ENCODE results near the gene MYOM3.

The MYOM3 gene

GRCh38 chr1:24108334-24109165, 3.4 kb downstream of the MYOM3 start:
- no peak overlapping the region for H2AFZ ChIP-seq (ENCODE audit: insufficient read depth, low read length, poor library complexity)
- peak in 1 of 2 donors; percentile 59 for DNase-seq
- H3K14ac ChIP-seq (ENCODE audit: low read length): peak overlapping the region; percentile 34
- no peaks in the 10 kb centered on the region for H3K36me3 ChIP-seq (ENCODE audit: control insufficient read depth in 1 of 2, insufficient read depth in 2 of 2, low read length in 2 of 2)
- peak overlapping the region; percentile 46 for H2BK12ac ChIP-seq (ENCODE audit: low read length)
- no peak overlapping the region for H2BK5ac ChIP-seq (ENCODE audit: low read depth, low read length, poor library complexity)
- no peak overlapping the region for H3K4ac ChIP-seq (ENCODE audit: low read depth, low read length)
- H3K9ac ChIP-seq (ENCODE audit: low read length): no peak overlapping the region
- H4K12ac ChIP-seq (ENCODE audit: low read depth, low read length): no peak overlapping the region
- no CpG with 5 or more reads among the region's 22 CpGs for WGBS (ENCODE audit: extremely low coverage, insufficient coverage, insufficient read length)
- H3K79me2 ChIP-seq (ENCODE audit: control insufficient read depth, insufficient read depth, low read length, poor library complexity): no peaks in the 10 kb centered on the region
- H4K91ac ChIP-seq (ENCODE audit: low read depth, low read length): peak overlapping the region; percentile 59
- no peak overlapping the region for H2BK120ac ChIP-seq (ENCODE audit: insufficient read depth, low read length, poor library complexity)
- peak overlapping the region; percentile 2 for H2AK5ac ChIP-seq (ENCODE audit: low read length)
- no peak overlapping the region for H3K4me3 ChIP-seq (ENCODE audit: low read depth, low read length)
- H3K18ac ChIP-seq (ENCODE audit: low read length): no peak overlapping the region
- H3K23ac ChIP-seq (ENCODE audit: low read length): no peak overlapping the region
- peaks cover 2% of the 10 kb centered on the region for H3K79me1 ChIP-seq (ENCODE audit: low read length)
- H3K4me2 ChIP-seq (ENCODE audit: low read length): no peak overlapping the region
- H3K27me3 ChIP-seq (ENCODE audit: insufficient read depth, low read length): no peaks in the 10 kb centered on the region
- H3K9me3 ChIP-seq (ENCODE audit: insufficient read depth, low read depth, low read length): peaks cover 4% of the 10 kb centered on the region
- no peak overlapping the region for H3K27ac ChIP-seq (ENCODE audit: low read depth, low read length)
- H4K8ac ChIP-seq (ENCODE audit: low read depth, low read length): peak overlapping the region; percentile 19
- peaks cover 3 to 11% of the 10 kb centered on the region in 2 experiments for H3K4me1 ChIP-seq (ENCODE audit: control insufficient read depth in 1 of 2, insufficient read depth in 2 of 2, low read length in 2 of 2)

GRCh38 chr1:24107462-24108138, 4.3 kb downstream of the MYOM3 start:
- Histone ChIP-seq H2BK5ac (ENCODE audit: low read depth, low read length, poor library complexity) (no peak overlapping the region), H3K4me3 (ENCODE audit: low read depth, low read length) (no peak overlapping the region), H3K23ac (ENCODE audit: low read length) (no peak overlapping the region), H3K14ac (ENCODE audit: low read length) (no peak overlapping the region), H3K36me3 (ENCODE audit: control insufficient read depth in 1 of 2, insufficient read depth in 2 of 2, low read length in 2 of 2) (no peaks in the 10 kb centered on the region), H3K4ac (ENCODE audit: low read depth, low read length) (no peak overlapping the region), H3K27me3 (ENCODE audit: insufficient read depth, low read length) (no peaks in the 10 kb centered on the region), H3K9ac (ENCODE audit: low read length) (no peak overlapping the region), H3K9me3 (ENCODE audit: insufficient read depth, low read depth, low read length) (peaks cover 4% of the 10 kb centered on the region), H3K79me2 (ENCODE audit: control insufficient read depth, insufficient read depth, low read length, poor library complexity) (no peaks in the 10 kb centered on the region), H2BK12ac (ENCODE audit: low read length) (no peak overlapping the region), H3K79me1 (ENCODE audit: low read length) (peaks cover 2% of the 10 kb centered on the region), H2BK120ac (ENCODE audit: insufficient read depth, low read length, poor library complexity) (no peak overlapping the region), H2AK5ac (ENCODE audit: low read length) (no peak overlapping the region), H4K91ac (ENCODE audit: low read depth, low read length) (peak overlapping the region; percentile 59), H4K12ac (ENCODE audit: low read depth, low read length) (no peak overlapping the region), H3K18ac (ENCODE audit: low read length) (no peak overlapping the region), H3K4me2 (ENCODE audit: low read length) (no peak overlapping the region), H3K27ac (ENCODE audit: low read depth, low read length) (no peak overlapping the region), H3K4me1 (ENCODE audit: control insufficient read depth in 1 of 2, insufficient read depth in 2 of 2, low read length in 2 of 2) (peaks cover 3 to 11% of the 10 kb centered on the region in 2 experiments), H2AFZ (ENCODE audit: insufficient read depth, low read length, poor library complexity) (no peak overlapping the region), H4K8ac (ENCODE audit: low read depth, low read length) (peak overlapping the region; percentile 1)
- no peak for DNase-seq
- WGBS (ENCODE audit: extremely low coverage, insufficient coverage, insufficient read length): no CpG with 5 or more reads among the region's 18 CpGs

GRCh38 chr1:24105368-24106160, 6.4 kb downstream of the MYOM3 start:
- no CpG with 5 or more reads among the region's 19 CpGs for WGBS (ENCODE audit: extremely low coverage, insufficient coverage, insufficient read length)
- Histone ChIP-seq H3K14ac (ENCODE audit: low read length) (no peak overlapping the region), H3K4me3 (ENCODE audit: low read depth, low read length) (no peak overlapping the region)

GRCh38 chr1:24104854-24105253, 7.1 kb downstream of the MYOM3 start:
- DNase-seq: no peak
- Histone ChIP-seq H3K27me3 (ENCODE audit: insufficient read depth, low read length) (no peaks in the 10 kb centered on the region), H3K4ac (ENCODE audit: low read depth, low read length) (no peak overlapping the region), H2AK5ac (ENCODE audit: low read length) (no peak overlapping the region), H2BK5ac (ENCODE audit: low read depth, low read length, poor library complexity) (no peak overlapping the region), H3K23ac (ENCODE audit: low read length) (no peak overlapping the region), H2AFZ (ENCODE audit: insufficient read depth, low read length, poor library complexity) (no peak overlapping the region), H3K79me1 (ENCODE audit: low read length) (peaks cover 2% of the 10 kb centered on the region), H4K91ac (ENCODE audit: low read depth, low read length) (no peak overlapping the region), H3K9me3 (ENCODE audit: insufficient read depth, low read depth, low read length) (no peaks in the 10 kb centered on the region), H4K12ac (ENCODE audit: low read depth, low read length) (no peak overlapping the region), H3K27ac (ENCODE audit: low read depth, low read length) (no peak overlapping the region), H3K4me3 (ENCODE audit: low read depth, low read length) (no peak overlapping the region), H3K14ac (ENCODE audit: low read length) (no peak overlapping the region), H3K36me3 (ENCODE audit: control insufficient read depth in 1 of 2, insufficient read depth in 2 of 2, low read length in 2 of 2) (no peaks in the 10 kb centered on the region), H4K8ac (ENCODE audit: low read depth, low read length) (no peak overlapping the region), H3K4me2 (ENCODE audit: low read length) (no peak overlapping the region), H3K9ac (ENCODE audit: low read length) (no peak overlapping the region), H2BK12ac (ENCODE audit: low read length) (no peak overlapping the region), H3K4me1 (ENCODE audit: control insufficient read depth in 1 of 2, insufficient read depth in 2 of 2, low read length in 2 of 2) (peaks cover 3 to 11% of the 10 kb centered on the region in 2 experiments), H2BK120ac (ENCODE audit: insufficient read depth, low read length, poor library complexity) (no peak overlapping the region), H3K79me2 (ENCODE audit: control insufficient read depth, insufficient read depth, low read length, poor library complexity) (no peaks in the 10 kb centered on the region), H3K18ac (ENCODE audit: low read length) (no peak overlapping the region)
- WGBS (ENCODE audit: extremely low coverage, insufficient coverage, insufficient read length): no CpG with 5 or more reads among the region's 7 CpGs

More at GRCh38 chr1:24105368-24106160, 6.4 kb downstream of the MYOM3 start:
- Histone ChIP-seq H3K23ac (ENCODE audit: low read length) (no peak overlapping the region), H3K9me3 (ENCODE audit: insufficient read depth, low read depth, low read length) (peaks cover 4% of the 10 kb centered on the region), H3K36me3 (ENCODE audit: control insufficient read depth in 1 of 2, insufficient read depth in 2 of 2, low read length in 2 of 2) (no peaks in the 10 kb centered on the region), H3K4ac (ENCODE audit: low read depth, low read length) (no peak overlapping the region), H3K79me2 (ENCODE audit: control insufficient read depth, insufficient read depth, low read length, poor library complexity) (no peaks in the 10 kb centered on the region), H2AK5ac (ENCODE audit: low read length) (no peak overlapping the region), H3K18ac (ENCODE audit: low read length) (no peak overlapping the region), H3K27me3 (ENCODE audit: insufficient read depth, low read length) (no peaks in the 10 kb centered on the region), H3K9ac (ENCODE audit: low read length) (no peak overlapping the region), H4K91ac (ENCODE audit: low read depth, low read length) (no peak overlapping the region), H3K4me1 (ENCODE audit: control insufficient read depth in 1 of 2, insufficient read depth in 2 of 2, low read length in 2 of 2) (peaks cover 3 to 11% of the 10 kb centered on the region in 2 experiments), H2BK120ac (ENCODE audit: insufficient read depth, low read length, poor library complexity) (no peak overlapping the region), H2BK5ac (ENCODE audit: low read depth, low read length, poor library complexity) (no peak overlapping the region), H4K12ac (ENCODE audit: low read depth, low read length) (no peak overlapping the region), H3K27ac (ENCODE audit: low read depth, low read length) (no peak overlapping the region), H2AFZ (ENCODE audit: insufficient read depth, low read length, poor library complexity) (no peak overlapping the region), H2BK12ac (ENCODE audit: low read length) (no peak overlapping the region), H3K79me1 (ENCODE audit: low read length) (peaks cover 2% of the 10 kb centered on the region), H4K8ac (ENCODE audit: low read depth, low read length) (no peak overlapping the region), H3K4me2 (ENCODE audit: low read length) (no peak overlapping the region)
- no peak for DNase-seq
